ENCODE results near the gene SPAG6.
"Not testable (repeated sequence)": the region's sequence is repeated elsewhere in the genome, so short reads cannot be mapped to it uniquely, and the experiment has no call there.

The SPAG6 gene

DNA sequence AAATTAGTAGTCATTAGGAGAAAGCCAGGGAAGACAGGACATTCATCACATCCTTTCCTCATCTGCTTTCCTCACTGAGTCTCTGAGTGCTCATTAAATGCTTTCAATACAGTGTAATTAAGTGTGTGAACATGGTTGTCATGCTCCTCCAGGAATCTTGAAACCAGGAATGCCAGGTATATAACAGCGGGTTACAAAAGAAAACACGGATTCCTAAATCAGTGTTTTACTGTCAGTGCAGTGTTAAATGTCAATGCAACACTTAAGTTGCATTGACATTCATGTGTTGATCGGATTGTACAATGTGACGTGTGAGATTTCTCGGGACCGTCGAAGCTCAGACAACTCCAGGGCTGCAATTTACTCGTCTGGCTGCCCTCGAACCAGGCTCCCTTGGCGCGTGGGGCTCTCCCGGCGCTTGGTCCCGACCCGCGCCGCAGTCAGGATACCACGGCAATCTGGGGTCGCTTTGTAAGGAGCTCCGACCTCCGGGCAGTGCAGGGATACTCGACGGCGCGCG is 455 bp upstream of the SPAG6 start:
- TF ChIP-seq, protein P1, sequence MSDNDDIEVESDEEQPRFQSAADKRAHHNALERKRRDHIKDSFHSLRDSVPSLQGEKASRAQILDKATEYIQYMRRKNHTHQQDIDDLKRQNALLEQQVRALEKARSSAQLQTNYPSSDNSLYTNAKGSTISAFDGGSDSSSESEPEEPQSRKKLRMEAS (IDR thresholded peaks at IDR 0.05; ENCODE audit: low read depth, low read length) = no peak
- no peak for TF ChIP-seq CTCF (IDR thresholded peaks at IDR 0.05; ENCODE audit: low read depth, low read length)
- no peak for TF ChIP-seq POLR2A (IDR thresholded peaks at IDR 0.05; ENCODE audit: extremely low read depth, insufficient read length)
- TF ChIP-seq MYC (IDR thresholded peaks at IDR 0.05; ENCODE audit: low read depth, low read length) = no peak
- DNase-seq (ENCODE audit: low read depth) = no peak
- no peak overlapping the region for H3K4me3 ChIP-seq (ENCODE audit: low read depth, low read length)

DNA sequence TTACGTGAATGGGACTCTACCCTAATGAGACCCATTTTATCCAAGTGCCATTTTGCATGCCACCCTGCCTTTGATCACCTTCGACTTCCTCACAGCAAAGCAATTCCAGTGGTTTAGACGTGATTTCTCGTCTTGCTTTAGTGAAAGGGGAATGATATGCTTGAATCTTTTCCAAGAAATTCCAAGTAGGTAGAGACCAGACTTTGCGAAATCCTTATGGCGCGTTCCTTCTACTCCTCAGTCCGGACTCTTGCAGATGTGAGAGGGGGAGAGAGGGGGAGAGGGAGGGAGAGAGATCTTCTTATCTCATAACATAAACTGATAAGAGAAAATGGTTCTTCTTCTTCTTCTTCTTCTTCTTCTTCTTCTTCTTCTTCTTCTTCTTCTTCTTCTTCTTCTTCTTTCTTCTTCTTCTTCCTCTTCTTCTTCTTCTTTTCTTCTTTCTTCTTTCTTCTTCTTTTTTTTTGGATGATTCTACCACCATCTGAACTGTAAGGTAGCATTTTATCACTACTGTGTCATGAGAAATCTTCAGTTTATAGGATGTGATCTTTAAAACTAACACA is 883 bp downstream of the SPAG6 start:
- no peak overlapping the region for H3K4me3 ChIP-seq (ENCODE audit: low read depth, low read length)
- TF ChIP-seq, protein P1 (IDR thresholded peaks at IDR 0.05; ENCODE audit: low read depth, low read length) = no peak
- TF ChIP-seq CTCF (IDR thresholded peaks at IDR 0.05; ENCODE audit: low read depth, low read length) (no peak), MYC (IDR thresholded peaks at IDR 0.05; ENCODE audit: low read depth, low read length) (no peak), POLR2A (IDR thresholded peaks at IDR 0.05; ENCODE audit: extremely low read depth, insufficient read length) (no peak)
- DNase-seq (ENCODE audit: low read depth) = no peak

DNA sequence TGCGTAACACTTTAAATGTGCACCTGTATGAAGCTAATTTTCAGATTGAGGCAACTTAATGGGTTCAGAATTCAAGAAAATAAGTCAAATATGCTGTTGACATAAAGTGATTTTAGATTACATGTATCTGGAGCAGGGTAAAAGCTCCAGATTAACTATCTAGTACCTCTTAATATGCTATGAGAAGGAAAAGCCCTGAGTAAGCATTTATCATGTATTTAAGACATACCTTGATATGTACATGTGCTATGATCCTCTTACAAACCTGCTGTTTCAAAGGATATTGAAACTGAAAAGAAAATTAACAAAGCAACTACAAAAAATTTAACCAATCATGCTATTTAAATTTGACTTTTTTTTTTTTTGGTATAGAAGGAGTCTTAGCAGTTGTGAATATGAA is 4.5 kb downstream of the SPAG6 start:
- H3K4me3 ChIP-seq (ENCODE audit: low read depth, low read length) = no peak overlapping the region
- TF ChIP-seq MYC (IDR thresholded peaks at IDR 0.05; ENCODE audit: low read depth, low read length) (no peak), CTCF (IDR thresholded peaks at IDR 0.05; ENCODE audit: low read depth, low read length) (no peak), POLR2A (IDR thresholded peaks at IDR 0.05; ENCODE audit: extremely low read depth, insufficient read length) (no peak)
- TF ChIP-seq, protein P1 (IDR thresholded peaks at IDR 0.05; ENCODE audit: low read depth, low read length) = no peak
- no peak for DNase-seq (ENCODE audit: low read depth)

DNA sequence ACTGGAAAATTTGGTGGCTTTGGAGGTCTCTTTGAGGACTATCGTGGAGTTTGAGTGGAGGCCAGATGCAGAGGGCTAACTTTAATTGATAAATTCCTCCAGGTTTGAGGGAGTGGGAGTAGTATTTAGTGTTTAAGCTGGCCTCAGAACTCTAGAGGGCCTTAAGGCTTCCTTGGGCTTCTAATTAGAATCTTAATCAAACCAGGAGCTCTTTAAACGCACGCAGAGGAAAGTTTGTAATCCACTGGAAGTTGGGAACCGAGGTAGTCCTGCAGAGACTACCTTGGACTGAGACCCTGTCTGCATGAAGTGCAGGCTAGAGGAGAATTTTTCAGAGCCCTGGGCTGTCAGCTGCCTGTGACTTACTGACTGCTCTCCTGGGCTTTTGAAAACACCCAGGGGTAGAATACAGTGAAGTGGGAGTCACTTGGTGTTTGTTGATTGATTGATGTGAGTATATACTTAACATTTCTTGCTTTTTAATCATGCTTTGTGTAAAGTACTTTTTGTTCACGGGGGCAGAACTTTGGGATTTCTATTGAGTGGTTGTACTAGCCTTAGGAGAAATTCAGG is 5.9 kb downstream of the SPAG6 start:
- no peak for DNase-seq (ENCODE audit: low read depth)
- no peak overlapping the region for H3K4me3 ChIP-seq (ENCODE audit: low read depth, low read length)
- TF ChIP-seq, protein P1 (IDR thresholded peaks at IDR 0.05; ENCODE audit: low read depth, low read length) = no peak
- TF ChIP-seq CTCF (IDR thresholded peaks at IDR 0.05; ENCODE audit: low read depth, low read length) = no peak
- TF ChIP-seq MYC (IDR thresholded peaks at IDR 0.05; ENCODE audit: low read depth, low read length) = no peak
- no peak for TF ChIP-seq POLR2A (IDR thresholded peaks at IDR 0.05; ENCODE audit: extremely low read depth, insufficient read length)

DNA sequence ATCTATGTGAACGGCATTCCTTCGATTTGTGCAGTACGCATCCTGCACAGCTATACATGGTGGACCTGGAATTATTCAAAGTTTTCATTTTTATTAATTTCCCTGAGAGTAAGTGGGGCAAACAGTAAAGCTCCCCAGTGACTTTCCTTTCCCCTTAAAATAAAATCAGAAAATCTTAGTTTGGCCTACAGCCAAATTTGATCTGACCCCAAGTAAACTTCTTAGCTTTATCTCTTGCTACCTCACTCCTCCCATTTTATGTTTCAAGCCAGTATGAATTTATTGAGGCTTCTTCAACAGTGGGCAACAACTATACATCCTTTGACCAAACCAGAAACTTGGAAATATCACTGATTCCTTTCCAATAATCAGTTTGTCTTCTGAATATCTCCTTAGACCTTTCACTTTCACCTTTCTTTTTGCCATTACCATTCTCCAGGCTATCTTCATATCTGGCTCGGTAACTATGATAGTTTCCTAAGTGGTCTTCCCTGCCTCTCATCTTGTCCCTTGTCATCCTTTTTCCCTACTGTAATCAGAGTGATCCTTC is 11.1 kb downstream of the SPAG6 start:
- no peak for DNase-seq (ENCODE audit: low read depth)
- TF ChIP-seq, protein P1 (IDR thresholded peaks at IDR 0.05; ENCODE audit: low read depth, low read length) = no peak
- TF ChIP-seq MYC (IDR thresholded peaks at IDR 0.05; ENCODE audit: low read depth, low read length) = no peak
- H3K4me3 ChIP-seq (ENCODE audit: low read depth, low read length) = no peak overlapping the region

- not testable (repeated sequence) for H3K4me3 ChIP-seq (ENCODE audit: low read depth, low read length); DNase-seq (ENCODE audit: low read depth)
Measured at GRCh38 chr10:22357770-22358169, 12.5 kb downstream of the SPAG6 start.
